Breast epithelium (tissue), 3 donors: ENCODE results near the gene OXCT1.

Experiments used
- CTCF ChIP-seq, 3 donors: fragments of 450-650 bp; IDR thresholded peaks; one replicate each; pipeline ENCODE4 v1.5.1; 2016 to 2017; ENCODE audit warnings: antibody characterized with exemption in 3 of 3, mild to moderate bottlenecking in 3 of 3, moderate library complexity in 3 of 3
- POLR2A ChIP-seq: fragments of 450-650 bp; IDR thresholded peaks from one replicate; pipeline ENCODE4 v1.6.1; 2016; ENCODE audit warnings: antibody characterized with exemption, mild to moderate bottlenecking, moderate library complexity
- POLR2AphosphoS5 ChIP-seq, 3 donors: sonication (generic); formaldehyde crosslinking; IDR thresholded peaks; one replicate each; pipeline ENCODE4 v1.6.1; 2017; ENCODE audit warnings: antibody characterized with exemption in 3 of 3

GRCh38 chr5:41874512-41875060 is 4.4 kb upstream of the OXCT1 start:
- TF ChIP-seq CTCF (IDR thresholded peaks at IDR 0.05) (no peak), POLR2A (no peak), POLR2AphosphoS5 (IDR thresholded peaks at IDR 0.05) (no peak)
